SU-DHL-6 (cell line): ENCODE results near the gene FIGN.

Source experiments
- CTCF ChIP-seq: fragments of 200-600 bp; sonication (generic); IDR thresholded peaks from one replicate; pipeline ENCODE4 v1.5.1; 2017; ENCODE audit warnings: antibody characterized with exemption, mild to moderate bottlenecking, low read length, moderate library complexity; ENCODE audit not compliant: insufficient read depth, poor library complexity, severe bottlenecking
- EZH2phosphoT487 ChIP-seq: fragments of 200-600 bp; sonication (generic), shearing (Covaris generic); conservative IDR thresholded peaks from 2 replicates; pipeline ENCODE4 v1.6.1; 2018; ENCODE audit warnings: mild to moderate bottlenecking, antibody characterized with exemption, low read length, moderate library complexity, mixed read lengths

- TF ChIP-seq CTCF (no peak), EZH2phosphoT487 (no peak)
Measured at GRCh38 chr2:163647300-163647699, 88.5 kb downstream of the FIGN start.
